Measurements from ENCODE around the gene GINS2. TPM values are rescaled to one million over a fixed set of nuclear protein-coding genes. Genes with fewer than 3 reads are reported as not detected.

The GINS2 gene
- total RNA-seq, 1 donor from 2014 or later: 9.1 TPM

GRCh38 chr16:85640254-85640558 lies 48.5 kb downstream of the GINS2 start:
- no peaks in the 10 kb centered on the region for H3K9me3 Mint-ChIP-seq (ENCODE audit: unreplicated experiment)
- H3K4me1 Mint-ChIP-seq (ENCODE audit: unreplicated experiment): no peaks in the 10 kb centered on the region
- TF ChIP-seq CTCF (IDR thresholded peaks at IDR 0.05; ENCODE audit: unreplicated experiment): no peak
- no peaks in the 10 kb centered on the region for H3K27me3 Mint-ChIP-seq (ENCODE audit: unreplicated experiment)
- H3K27ac Mint-ChIP-seq (ENCODE audit: unreplicated experiment): no peak overlapping the region
- no peak overlapping the region for H3K4me3 Mint-ChIP-seq (ENCODE audit: unreplicated experiment)
- DNase-seq (ENCODE audit: low spot score): no peak
- peaks cover 5% of the 10 kb centered on the region for H3K36me3 Mint-ChIP-seq (ENCODE audit: low read depth, unreplicated experiment)

- no peak overlapping the region for H3K27ac Mint-ChIP-seq (ENCODE audit: unreplicated experiment)
- DNase-seq (ENCODE audit: low spot score): no peak
- no peaks in the 10 kb centered on the region for H3K4me1 Mint-ChIP-seq (ENCODE audit: unreplicated experiment)
- no peaks in the 10 kb centered on the region for H3K27me3 Mint-ChIP-seq (ENCODE audit: unreplicated experiment)
- peaks cover 3% of the 10 kb centered on the region for H3K36me3 Mint-ChIP-seq (ENCODE audit: low read depth, unreplicated experiment)
- H3K4me3 Mint-ChIP-seq (ENCODE audit: unreplicated experiment): no peak overlapping the region
- TF ChIP-seq CTCF (IDR thresholded peaks at IDR 0.05; ENCODE audit: unreplicated experiment): no peak
- no peaks in the 10 kb centered on the region for H3K9me3 Mint-ChIP-seq (ENCODE audit: unreplicated experiment)
Measured at GRCh38 chr16:85639529-85640253, 49.1 kb downstream of the GINS2 start.

DNA sequence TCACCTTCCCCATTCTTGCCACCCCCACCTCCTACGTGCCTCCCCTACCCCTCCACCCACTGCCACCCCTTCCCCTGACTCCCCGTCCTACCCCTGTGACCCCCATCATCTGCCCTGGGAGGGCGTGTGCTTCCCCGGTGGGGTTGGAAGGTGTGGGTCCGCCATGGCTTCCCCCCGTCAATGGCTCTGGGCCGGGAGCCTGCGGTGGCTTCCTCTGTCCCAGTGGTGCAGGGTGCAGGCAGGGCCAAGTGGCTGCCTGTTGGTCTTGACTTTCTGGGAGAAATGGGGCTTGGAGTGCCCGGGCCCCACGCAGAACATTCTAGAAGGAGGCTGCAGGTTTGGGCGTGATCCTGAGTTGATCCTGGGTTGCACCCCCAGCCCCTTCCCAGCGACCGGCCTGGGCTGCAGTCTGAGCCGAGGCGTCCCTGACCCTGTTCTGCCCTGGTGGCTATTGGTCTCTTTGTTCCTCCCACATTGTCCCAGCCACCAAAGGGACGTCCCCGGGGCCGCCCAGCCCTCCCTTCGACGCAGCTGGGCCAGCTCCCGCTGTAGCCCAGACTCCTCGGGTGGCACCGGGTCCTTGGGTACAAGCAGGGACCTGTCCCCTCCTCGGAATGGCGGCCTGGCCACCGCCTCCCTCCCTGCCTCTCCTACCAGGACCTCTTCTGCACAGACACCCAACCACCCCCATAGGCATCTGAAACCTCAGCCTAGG lies 49.9 kb downstream of the GINS2 start:
- Mint-ChIP-seq H3K9me3 (ENCODE audit: unreplicated experiment) (no peaks in the 10 kb centered on the region), H3K36me3 (ENCODE audit: low read depth, unreplicated experiment) (no peaks in the 10 kb centered on the region), H3K4me1 (ENCODE audit: unreplicated experiment) (no peaks in the 10 kb centered on the region), H3K27me3 (ENCODE audit: unreplicated experiment) (no peaks in the 10 kb centered on the region), H3K27ac (ENCODE audit: unreplicated experiment) (no peak overlapping the region), H3K4me3 (ENCODE audit: unreplicated experiment) (no peak overlapping the region)
- no peak for TF ChIP-seq CTCF (IDR thresholded peaks at IDR 0.05; ENCODE audit: unreplicated experiment)
- no peak for DNase-seq (ENCODE audit: low spot score)

DNA sequence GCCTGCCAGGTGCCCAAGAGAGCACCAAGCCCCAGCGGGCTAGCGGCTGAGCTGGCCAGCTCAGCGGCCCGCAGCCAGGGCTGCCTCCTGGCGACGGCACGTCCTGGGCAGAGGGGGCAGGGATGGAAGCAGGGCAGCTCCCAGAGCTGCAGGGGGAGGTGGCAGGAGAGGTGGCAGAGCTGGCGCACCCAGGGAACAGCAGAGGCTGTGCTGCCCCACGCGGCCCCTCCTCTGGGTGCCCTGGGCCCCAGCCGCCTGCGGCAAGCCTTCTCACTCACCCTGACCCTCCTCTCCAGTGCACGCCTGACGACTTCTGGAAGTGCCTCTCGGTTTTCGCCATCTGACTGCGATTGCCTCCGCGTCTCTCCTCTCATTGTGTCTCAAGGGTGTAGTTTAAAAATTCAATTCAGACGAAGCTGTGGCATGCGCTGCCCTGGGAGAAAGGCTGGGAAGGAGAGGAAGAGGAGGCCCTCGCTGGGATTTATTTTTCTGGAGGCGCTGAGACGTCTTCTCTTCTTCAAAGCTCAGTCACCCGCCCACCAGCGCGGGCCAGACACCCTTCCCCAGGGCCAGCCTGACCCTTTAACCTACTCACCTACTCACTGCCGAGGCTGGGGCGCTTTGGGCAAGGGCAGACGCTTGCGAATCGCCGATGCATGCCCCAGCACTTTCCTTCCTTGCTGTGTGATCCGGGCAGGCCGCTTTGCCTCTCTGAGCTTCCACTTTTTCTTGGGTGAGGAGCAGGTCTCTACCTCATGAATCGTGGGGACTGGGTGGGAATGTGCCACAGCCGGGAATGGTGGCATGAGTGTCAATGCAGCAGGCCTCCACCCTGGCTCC lies 50.7 kb downstream of the GINS2 start:
- Mint-ChIP-seq H3K4me1 (ENCODE audit: unreplicated experiment) (no peaks in the 10 kb centered on the region), H3K4me3 (ENCODE audit: unreplicated experiment) (no peak overlapping the region), H3K9me3 (ENCODE audit: unreplicated experiment) (no peaks in the 10 kb centered on the region), H3K27me3 (ENCODE audit: unreplicated experiment) (no peaks in the 10 kb centered on the region), H3K36me3 (ENCODE audit: low read depth, unreplicated experiment) (no peaks in the 10 kb centered on the region), H3K27ac (ENCODE audit: unreplicated experiment) (peak overlapping the region; percentile 57)
- no peak for DNase-seq (ENCODE audit: low spot score)
- no peak for TF ChIP-seq CTCF (IDR thresholded peaks at IDR 0.05; ENCODE audit: unreplicated experiment)

All from endothelial cell (in vitro differentiated cells).